ENCODE results near the gene PLXNC1. TPM values are rescaled to one million over a fixed set of nuclear protein-coding genes. Genes with fewer than 3 reads are reported as not detected.

Gene PLXNC1
- total and polyA plus RNA-seq, 4 experiments from 2014 or later = 2.9 to 27.6 (median 17.3) TPM

DNA sequence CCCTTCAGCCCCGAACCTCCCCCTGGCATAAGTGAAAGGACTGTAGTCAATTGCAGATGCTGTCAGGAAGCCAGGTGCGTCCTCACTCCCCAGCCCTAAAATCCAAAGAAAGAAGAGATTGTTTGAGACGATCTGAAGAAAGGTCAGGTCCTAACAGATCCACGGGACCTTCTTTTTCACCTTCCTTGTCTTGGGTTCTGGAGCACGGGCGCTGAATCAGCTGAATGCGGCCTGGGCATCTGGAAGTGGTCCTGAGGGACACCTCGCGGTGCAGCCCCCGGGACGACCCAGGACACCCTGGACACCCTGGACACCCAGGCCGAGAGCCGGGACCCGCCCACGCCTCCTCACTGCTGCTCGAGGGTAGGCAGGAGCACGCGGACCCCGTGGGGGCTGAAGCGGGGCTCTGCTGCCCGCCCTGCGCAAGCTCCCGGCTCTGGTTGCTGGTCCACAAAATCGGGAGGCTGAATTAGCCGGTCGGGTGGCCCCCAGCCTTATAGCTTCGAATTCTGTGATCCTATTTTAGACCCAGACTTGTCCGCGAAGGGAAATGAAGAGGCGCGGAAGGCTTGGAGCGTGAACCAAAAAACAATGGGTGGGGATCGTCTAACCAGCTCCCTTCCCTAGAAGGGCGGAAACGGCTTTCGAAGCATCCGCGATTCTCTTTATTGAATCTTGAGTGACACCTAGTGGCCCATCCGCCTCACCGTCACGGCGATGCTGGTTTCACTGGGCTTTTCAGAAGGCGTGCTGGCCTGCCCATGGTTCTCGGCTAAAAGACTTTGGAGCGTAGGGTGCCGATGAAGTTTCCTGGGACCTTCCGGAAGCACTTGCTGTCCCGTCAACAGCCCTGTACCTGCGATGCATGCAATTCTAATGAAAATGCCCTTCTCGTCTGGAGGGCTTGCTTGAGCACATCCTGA is 46.4 kb upstream of the PLXNC1 start:
- no peaks in the 10 kb centered on the region for H3K36me3 ChIP-seq (ENCODE audit: insufficient read depth, low read length)
- H3K4me3 Mint-ChIP-seq = peak overlapping the region; percentile 85 to 91 (median 88)
- peak overlapping the region; percentile 20 for H3K27ac ChIP-seq (ENCODE audit: low read depth, low read length)
- intact Hi-C loops (cut with micrococcal nuclease) = loop anchor here (1.0 to 5.0 kb wide), 9 partner anchors 123 to 1317 kb away; partner anchors contain the start of genes CRADD and UBE2N
- ChIA-PET POLR2A (ENCODE audit: partially characterized antibody) (interaction anchor here (0.8 to 3.2 kb wide), 18 partner anchors 10 to 1114 kb away, joined by 3 to 37 read pairs (median 4); partner anchors contain the start of genes CRADD and SOCS2), CTCF (ENCODE audit: partially characterized antibody) (interaction anchor here (0.6 to 8.2 kb wide), 119 partner anchors 8 to 1318 kb away, joined by 3 to 480 read pairs (median 4); partner anchors contain the start of genes CRADD, MRPL42, PLXNC1 and SOCS2)
- peak overlapping the region; percentile 54 to 82 for H3K4me3 ChIP-seq (ENCODE audit: low read length in 2 of 2)
- peak overlapping the region; percentile 65 to 91 (median 72) for H3K27ac Mint-ChIP-seq
- peaks cover 5 to 21% (median 7%) of the 10 kb centered on the region in 4 donors for H3K4me1 Mint-ChIP-seq
- H3K4me1 ChIP-seq (ENCODE audit: insufficient read depth, low read length) = peaks cover 10% of the 10 kb centered on the region
- H3K27me3 Mint-ChIP-seq = peaks cover 10 to 11% of the 10 kb centered on the region in 2 donors
- no peaks in the 10 kb centered on the region for H3K36me3 Mint-ChIP-seq
- no peaks in the 10 kb centered on the region for H3K9me3 ChIP-seq (ENCODE audit: control insufficient read depth in 1 of 2, low read length in 2 of 2)
- no peaks in the 10 kb centered on the region for H3K9me3 Mint-ChIP-seq
- peak; percentile 82 to 86 (median 83) for DNase-seq
- peaks cover 2% of the 10 kb centered on the region for H3K27me3 ChIP-seq (ENCODE audit: insufficient read depth, low read length)

DNA sequence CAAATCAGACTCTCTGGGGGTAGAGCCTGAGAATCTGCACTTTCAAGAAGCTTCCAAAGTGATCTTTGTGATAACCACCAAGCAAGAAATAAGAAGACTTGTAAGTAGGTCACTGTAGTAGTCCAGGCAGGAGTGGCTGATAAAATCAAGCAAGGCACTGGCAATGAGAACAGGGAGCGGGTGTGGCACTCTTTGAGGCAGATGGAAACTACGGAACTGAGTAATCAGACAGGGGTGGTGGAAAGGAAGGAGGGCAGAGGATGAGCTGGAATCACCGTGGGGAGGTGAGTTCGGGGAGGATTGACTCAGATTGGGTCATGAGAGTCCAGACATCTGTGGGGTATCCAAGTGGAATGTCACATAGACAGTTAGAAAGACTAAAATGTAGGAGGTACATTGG is 44.4 kb upstream of the PLXNC1 start:
- H3K36me3 Mint-ChIP-seq = no peaks in the 10 kb centered on the region
- CTCF ChIA-PET (ENCODE audit: partially characterized antibody) = interaction anchor here (0.6 to 8.2 kb wide), 18 partner anchors 8 to 1539 kb away, joined by 3 to 480 read pairs (median 32); no protein-coding TSS in a partner anchor
- Histone ChIP-seq H3K27me3 (ENCODE audit: insufficient read depth, low read length) (peaks cover 5% of the 10 kb centered on the region), H3K9me3 (ENCODE audit: control insufficient read depth in 1 of 2, low read length in 2 of 2) (no peaks in the 10 kb centered on the region), H3K36me3 (ENCODE audit: insufficient read depth, low read length) (no peaks in the 10 kb centered on the region), H3K4me3 (ENCODE audit: low read length in 2 of 2) (no peak overlapping the region), H3K27ac (ENCODE audit: low read depth, low read length) (no peak overlapping the region), H3K4me1 (ENCODE audit: insufficient read depth, low read length) (peaks cover 10% of the 10 kb centered on the region)
- H3K9me3 Mint-ChIP-seq = no peaks in the 10 kb centered on the region
- intact Hi-C loops (cut with micrococcal nuclease) = loop anchor here (5.0 kb wide), 2 partner anchors 662 to 682 kb away; partner anchors contain the start of gene UBE2N
- H3K27ac Mint-ChIP-seq = peak overlapping the region in 1 of 7 donors; percentile 11
- H3K4me3 Mint-ChIP-seq = peak overlapping the region in 2 of 8 donors; percentile 2 to 18
- H3K4me1 Mint-ChIP-seq = peaks cover 5 to 21% (median 7%) of the 10 kb centered on the region in 4 donors
- POLR2A ChIA-PET (ENCODE audit: partially characterized antibody) = no interaction called here
- H3K27me3 Mint-ChIP-seq = peaks cover 10% of the 10 kb centered on the region in 2 donors
- no peak for DNase-seq

DNA sequence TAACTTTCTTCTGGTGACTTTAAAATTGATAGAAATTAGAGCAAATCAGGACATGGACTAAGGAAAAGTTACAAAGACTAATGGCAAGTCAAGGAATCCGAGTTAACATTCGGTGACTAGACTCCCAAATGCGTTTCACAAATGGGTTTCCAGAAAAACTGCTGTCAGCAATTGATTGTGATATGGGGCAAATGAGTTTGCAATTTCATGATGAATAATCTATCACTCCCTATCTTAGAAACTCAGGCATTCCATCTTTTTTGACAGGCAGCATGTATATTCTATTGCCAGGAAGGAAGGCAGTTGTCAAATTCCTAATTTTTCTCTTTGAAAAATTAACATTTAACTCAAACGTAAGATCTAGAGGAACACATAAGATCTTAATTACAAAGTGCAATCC is 40.5 kb upstream of the PLXNC1 start:
- peaks cover 10% of the 10 kb centered on the region in 2 donors for H3K27me3 Mint-ChIP-seq
- peaks cover 0 to 2% (median 0%) of the 10 kb centered on the region in 8 donors for H3K9me3 Mint-ChIP-seq
- CTCF ChIA-PET (ENCODE audit: partially characterized antibody) = interaction anchor here (0.6 to 1.3 kb wide), 3 partner anchors 27 to 605 kb away, joined by 3 to 7 read pairs (median 3); no protein-coding TSS in a partner anchor
- no peak for DNase-seq
- H3K4me3 ChIP-seq (ENCODE audit: low read length in 2 of 2) = no peak overlapping the region
- no peaks in the 10 kb centered on the region for H3K36me3 ChIP-seq (ENCODE audit: insufficient read depth, low read length)
- H3K27me3 ChIP-seq (ENCODE audit: insufficient read depth, low read length) = peaks cover 5% of the 10 kb centered on the region
- no peaks in the 10 kb centered on the region for H3K4me1 ChIP-seq (ENCODE audit: insufficient read depth, low read length)
- H3K36me3 Mint-ChIP-seq = no peaks in the 10 kb centered on the region
- no peaks in the 10 kb centered on the region for H3K4me1 Mint-ChIP-seq
- POLR2A ChIA-PET (ENCODE audit: partially characterized antibody) = no interaction called here
- no peaks in the 10 kb centered on the region for H3K9me3 ChIP-seq (ENCODE audit: control insufficient read depth in 1 of 2, low read length in 2 of 2)
- intact Hi-C loops (cut with micrococcal nuclease) = no loop called here
- no peak overlapping the region for H3K4me3 Mint-ChIP-seq
- H3K27ac Mint-ChIP-seq = no peak overlapping the region
- no peak overlapping the region for H3K27ac ChIP-seq (ENCODE audit: low read depth, low read length)

DNA sequence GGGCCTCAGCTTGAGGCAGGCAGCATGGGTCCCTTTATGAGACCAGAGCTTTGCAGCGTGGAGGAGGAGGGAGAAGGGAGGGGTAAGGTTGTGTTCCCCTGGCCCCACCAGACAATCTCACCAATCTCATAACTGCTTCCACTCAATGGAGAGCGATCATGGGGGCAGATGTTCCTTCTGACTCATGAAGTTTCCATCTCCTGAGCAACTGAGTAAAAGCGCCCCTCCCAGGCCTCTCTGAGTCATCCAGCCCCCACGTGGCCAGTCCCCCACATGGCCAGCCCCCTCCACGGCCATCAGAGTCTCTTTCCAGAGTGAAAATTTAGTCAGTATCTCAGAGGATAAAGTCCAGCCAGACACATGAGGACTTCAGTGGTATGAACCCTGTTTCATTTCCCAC is 39.2 kb upstream of the PLXNC1 start:
- H3K4me3 Mint-ChIP-seq = no peak overlapping the region
- Histone ChIP-seq H3K36me3 (ENCODE audit: insufficient read depth, low read length) (no peaks in the 10 kb centered on the region), H3K4me1 (ENCODE audit: insufficient read depth, low read length) (no peaks in the 10 kb centered on the region), H3K27ac (ENCODE audit: low read depth, low read length) (no peak overlapping the region), H3K4me3 (ENCODE audit: low read length in 2 of 2) (no peak overlapping the region), H3K27me3 (ENCODE audit: insufficient read depth, low read length) (peaks cover 5% of the 10 kb centered on the region), H3K9me3 (ENCODE audit: control insufficient read depth in 1 of 2, low read length in 2 of 2) (no peaks in the 10 kb centered on the region)
- POLR2A ChIA-PET (ENCODE audit: partially characterized antibody) = no interaction called here
- H3K4me1 Mint-ChIP-seq = no peaks in the 10 kb centered on the region
- H3K27ac Mint-ChIP-seq = no peak overlapping the region
- H3K9me3 Mint-ChIP-seq = peaks cover 0 to 2% (median 0%) of the 10 kb centered on the region in 8 donors
- DNase-seq = no peak
- H3K36me3 Mint-ChIP-seq = no peaks in the 10 kb centered on the region
- CTCF ChIA-PET (ENCODE audit: partially characterized antibody) = no interaction called here
- intact Hi-C loops (cut with micrococcal nuclease) = no loop called here
- peaks cover 5 to 10% of the 10 kb centered on the region in 2 donors for H3K27me3 Mint-ChIP-seq

DNA sequence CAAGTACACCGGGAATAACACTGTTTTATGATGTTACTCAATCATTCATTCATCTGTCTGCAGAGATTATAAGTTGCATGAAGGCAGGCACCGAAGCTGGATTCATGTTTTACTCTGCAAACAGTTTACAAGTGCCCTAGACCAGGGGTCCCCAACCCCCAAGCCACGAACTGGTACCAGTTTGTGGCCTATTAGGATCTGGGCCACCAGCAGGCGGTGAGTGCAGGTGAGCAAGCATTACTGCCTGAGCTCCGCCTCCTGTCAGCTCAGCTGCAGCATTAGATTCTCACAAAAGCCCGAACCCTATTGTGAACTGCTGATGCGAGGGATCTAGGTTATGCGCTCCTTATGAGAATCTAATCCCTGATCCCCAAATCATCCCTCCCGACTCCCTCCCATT is 38.1 kb upstream of the PLXNC1 start:
- POLR2A ChIA-PET (ENCODE audit: partially characterized antibody) = no interaction called here
- H3K27me3 ChIP-seq (ENCODE audit: insufficient read depth, low read length) = peaks cover 5% of the 10 kb centered on the region
- no peak overlapping the region for H3K27ac ChIP-seq (ENCODE audit: low read depth, low read length)
- Mint-ChIP-seq H3K36me3 (no peaks in the 10 kb centered on the region), H3K27ac (no peak overlapping the region), H3K27me3 (peaks cover 2 to 3% of the 10 kb centered on the region in 2 donors), H3K4me1 (no peaks in the 10 kb centered on the region), H3K9me3 (peaks cover 0 to 2% (median 0%) of the 10 kb centered on the region in 8 donors), H3K4me3 (no peak overlapping the region)
- intact Hi-C loops (cut with micrococcal nuclease) = no loop called here
- no peak for DNase-seq
- no peak overlapping the region for H3K4me3 ChIP-seq (ENCODE audit: low read length in 2 of 2)
- no peaks in the 10 kb centered on the region for H3K36me3 ChIP-seq (ENCODE audit: insufficient read depth, low read length)
- CTCF ChIA-PET (ENCODE audit: partially characterized antibody) = interaction anchor here (3.9 kb wide), 1 partner anchor 8 kb away, joined by 27 read pairs; no protein-coding TSS in a partner anchor
- no peaks in the 10 kb centered on the region for H3K9me3 ChIP-seq (ENCODE audit: control insufficient read depth in 1 of 2, low read length in 2 of 2)
- H3K4me1 ChIP-seq (ENCODE audit: insufficient read depth, low read length) = no peaks in the 10 kb centered on the region

DNA sequence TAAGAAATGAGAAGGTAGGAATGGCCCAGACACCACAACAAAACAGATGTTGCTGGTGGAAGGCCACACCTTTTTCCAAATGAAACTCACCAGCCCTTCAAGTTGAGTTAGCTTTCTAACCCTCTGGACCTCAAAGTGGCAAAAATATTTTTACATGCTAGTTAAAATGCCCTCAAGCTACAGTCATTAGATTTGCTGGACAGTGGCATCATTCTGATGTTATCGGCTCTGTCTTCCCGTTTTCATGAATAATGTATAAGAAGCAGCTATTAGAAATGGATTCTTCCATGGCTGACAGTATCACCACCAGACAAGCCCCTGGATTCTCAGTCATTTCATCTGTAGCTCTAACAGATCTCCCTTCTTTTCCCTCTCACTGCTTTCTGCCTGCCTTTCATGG is 37.1 kb upstream of the PLXNC1 start:
- peak overlapping the region in 1 of 7 donors; percentile 66 for H3K27ac Mint-ChIP-seq
- ChIA-PET CTCF (ENCODE audit: partially characterized antibody) (interaction anchor here (1.1 to 3.9 kb wide), 3 partner anchors 9 to 609 kb away, joined by 3 to 27 read pairs (median 4); no protein-coding TSS in a partner anchor), POLR2A (ENCODE audit: partially characterized antibody) (no interaction called here)
- intact Hi-C loops (cut with micrococcal nuclease) = no loop called here
- no peak for DNase-seq
- H3K4me3 Mint-ChIP-seq = no peak overlapping the region
- Histone ChIP-seq H3K27me3 (ENCODE audit: insufficient read depth, low read length) (peaks cover 5% of the 10 kb centered on the region), H3K4me3 (ENCODE audit: low read length in 2 of 2) (no peak overlapping the region), H3K36me3 (ENCODE audit: insufficient read depth, low read length) (no peaks in the 10 kb centered on the region), H3K9me3 (ENCODE audit: control insufficient read depth in 1 of 2, low read length in 2 of 2) (no peaks in the 10 kb centered on the region), H3K27ac (ENCODE audit: low read depth, low read length) (no peak overlapping the region), H3K4me1 (ENCODE audit: insufficient read depth, low read length) (no peaks in the 10 kb centered on the region)
- peaks cover 0 to 2% (median 0%) of the 10 kb centered on the region in 8 donors for H3K9me3 Mint-ChIP-seq
- no peaks in the 10 kb centered on the region for H3K4me1 Mint-ChIP-seq
- peaks cover under 1 to 1% of the 10 kb centered on the region in 2 donors for H3K27me3 Mint-ChIP-seq
- H3K36me3 Mint-ChIP-seq = no peaks in the 10 kb centered on the region

DNA sequence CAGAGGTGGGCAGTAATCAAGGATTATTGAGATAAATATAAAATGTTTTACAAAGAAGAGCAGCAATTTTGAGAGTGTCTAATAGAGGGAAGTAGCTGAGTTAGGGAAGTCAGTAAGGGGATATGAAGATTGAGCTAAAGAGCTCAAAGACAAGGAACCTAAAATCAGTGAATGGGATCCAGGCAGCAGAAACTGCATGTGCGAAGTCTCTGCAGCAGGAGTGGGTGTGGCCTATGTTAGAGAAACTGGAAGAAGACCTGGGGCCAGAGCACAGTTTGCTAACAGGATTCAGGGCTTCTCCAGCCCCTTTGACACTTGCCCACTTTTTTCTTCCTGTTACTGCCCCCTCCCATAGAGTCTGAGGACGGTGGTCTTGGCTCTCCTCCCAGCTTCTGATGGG is 36.3 kb upstream of the PLXNC1 start:
- peak overlapping the region in 1 of 7 donors; percentile 71 for H3K27ac Mint-ChIP-seq
- Histone ChIP-seq H3K9me3 (ENCODE audit: control insufficient read depth in 1 of 2, low read length in 2 of 2) (no peaks in the 10 kb centered on the region), H3K27me3 (ENCODE audit: insufficient read depth, low read length) (peaks cover 2% of the 10 kb centered on the region), H3K4me1 (ENCODE audit: insufficient read depth, low read length) (no peaks in the 10 kb centered on the region), H3K4me3 (ENCODE audit: low read length in 2 of 2) (no peak overlapping the region), H3K27ac (ENCODE audit: low read depth, low read length) (no peak overlapping the region), H3K36me3 (ENCODE audit: insufficient read depth, low read length) (no peaks in the 10 kb centered on the region)
- ChIA-PET CTCF (ENCODE audit: partially characterized antibody) (interaction anchor here (1.1 to 3.9 kb wide), 3 partner anchors 10 to 610 kb away, joined by 3 to 27 read pairs (median 4); no protein-coding TSS in a partner anchor), POLR2A (ENCODE audit: partially characterized antibody) (no interaction called here)
- no peak overlapping the region for H3K4me3 Mint-ChIP-seq
- peaks cover 0 to 2% (median 0%) of the 10 kb centered on the region in 8 donors for H3K9me3 Mint-ChIP-seq
- no peak for DNase-seq
- H3K27me3 Mint-ChIP-seq = no peaks in the 10 kb centered on the region
- no peaks in the 10 kb centered on the region for H3K36me3 Mint-ChIP-seq
- no peaks in the 10 kb centered on the region for H3K4me1 Mint-ChIP-seq
- intact Hi-C loops (cut with micrococcal nuclease) = no loop called here
